ENCODE results near the gene MYL6. TPM values are rescaled to one million over a fixed set of nuclear protein-coding genes. Genes with fewer than 3 reads are reported as not detected.
A peak's percentile ranks its signal among the peaks of the same experiment; 100 is the strongest.

Gene MYL6
- total RNA-seq, 1 experiment from 2014 or later: 554 TPM

GRCh38 chr12:56134897-56135296 lies 23.3 kb upstream of the MYL6 start (continued):
- TF ChIP-seq ZBTB33 (IDR thresholded peaks at IDR 0.05; ENCODE audit: extremely low read depth, insufficient replicate concordance, low read length): no peak
- TF ChIP-seq ELF1 (IDR thresholded peaks at IDR 0.05; ENCODE audit: borderline replicate concordance, low read depth): no peak
- TF ChIP-seq POLR2A (IDR thresholded peaks at IDR 0.05; ENCODE audit: borderline replicate concordance, extremely low read depth, insufficient read depth, insufficient read length): no peak
- no peak for TF ChIP-seq ZNF274 (IDR thresholded peaks at IDR 0.05; ENCODE audit: low read depth, low read length)
- no peak for TF ChIP-seq EZH2phosphoT487 (IDR thresholded peaks at IDR 0.05; ENCODE audit: borderline replicate concordance)
- no peak for TF ChIP-seq SRF (IDR thresholded peaks at IDR 0.05; ENCODE audit: low read depth)

GRCh38 chr12:56137853-56138571 lies 20.1 kb upstream of the MYL6 start:
- ChIA-PET RAD21 (ENCODE audit: low non-redundant PET in 1 of 2, low total read pairs in 2 of 2, uncharacterized antibody in 2 of 2, unreplicated experiment in 2 of 2) (no interaction called here), POLR2A (interaction anchor here (0.9 kb wide), 1 partner anchor 10 kb away, joined by 3 read pairs; the partner anchor contains the start of gene ESYT1), CTCF (no interaction called here)
- H3K27me3 ChIP-seq (ENCODE audit: insufficient read depth, low read length): no peaks in the 10 kb centered on the region
- no peaks in the 10 kb centered on the region for H3K9me3 ChIP-seq (ENCODE audit: control insufficient read depth in 1 of 2, insufficient read depth in 1 of 2, low read depth in 1 of 2, low read length in 2 of 2)
- H3K4me2 ChIP-seq (ENCODE audit: low read length): no peak overlapping the region
- no peak overlapping the region for H3K27ac ChIP-seq (ENCODE audit: low read depth, low read length)
- H4K20me1 ChIP-seq (ENCODE audit: insufficient read depth): no peaks in the 10 kb centered on the region
- H3K4me3 ChIP-seq (replicated peaks in 1 of 2; ENCODE audit: low read depth in 1 of 2, low read length in 2 of 2): no peak overlapping the region
- no peaks in the 10 kb centered on the region for H3K9me2 ChIP-seq (ENCODE audit: insufficient read depth)
- no peak for DNase-seq (ENCODE audit: low read depth, low spot score)
- BruUV-seq (replicated peaks): TSS peak; percentile 4
- H2AFZ ChIP-seq (ENCODE audit: low read depth, low read length, poor library complexity, severe bottlenecking): no peak overlapping the region
- H3K79me2 ChIP-seq (ENCODE audit: insufficient read depth, low read length): no peaks in the 10 kb centered on the region
- no peak for ATAC-seq
- intact Hi-C loops (cut with micrococcal nuclease): no loop called here
- peaks cover 40 to 70% of the 10 kb centered on the region in 2 experiments for H3K36me3 ChIP-seq (ENCODE audit: control insufficient read depth in 1 of 2, insufficient read depth in 2 of 2, low read length in 2 of 2)
- TF ChIP-seq ZNF274 (IDR thresholded peaks at IDR 0.05; ENCODE audit: low read depth, low read length) (no peak), REST (IDR thresholded peaks at IDR 0.05; ENCODE audit: low read depth) (no peak), ELF1 (IDR thresholded peaks at IDR 0.05; ENCODE audit: borderline replicate concordance, low read depth) (no peak), SRF (IDR thresholded peaks at IDR 0.05; ENCODE audit: low read depth) (no peak), SIN3A (IDR thresholded peaks at IDR 0.05; ENCODE audit: low read depth) (no peak), MAX (IDR thresholded peaks at IDR 0.05) (no peak), JUND (IDR thresholded peaks at IDR 0.05) (no peak)
- no peaks in the 10 kb centered on the region for H3K4me1 ChIP-seq (ENCODE audit: control insufficient read depth in 1 of 2, insufficient read depth in 2 of 2, low read length in 2 of 2)
- H3K9ac ChIP-seq (ENCODE audit: low read length): no peak overlapping the region

Measured in HCT116 (cell line).